SK-N-SH (cell line): ENCODE data around the gene NAA10.
A peak's percentile ranks its signal among the peaks of the same experiment; 100 is the strongest.

ENCODE experiments used
- CTCF ChIP-seq: fragments of 200-600 bp; sonication (generic); IDR thresholded peaks from 2 replicates; pipeline ENCODE4 v1.6.1; 2017; ENCODE audit warnings: antibody characterized with exemption, mild to moderate bottlenecking, moderate library complexity
- EP300 ChIP-seq, 2 experiments: IDR thresholded peaks; 2 replicates each; pipeline versions ENCODE4 v1.4.0 to v1.6.1; 2012; ENCODE audit warnings: borderline replicate concordance in 1 of 2, low read depth in 1 of 2, low read length in 1 of 2
- EZH2phosphoT487 ChIP-seq: fragments of 200-600 bp; sonication (generic); IDR thresholded peaks from 2 replicates; pipeline ENCODE4 v1.6.1; 2017; ENCODE audit warnings: low read depth, mixed run types, mild to moderate bottlenecking, antibody characterized with exemption, moderate library complexity, borderline replicate concordance
- JUND ChIP-seq: IDR thresholded peaks from 2 replicates; pipeline ENCODE4 v1.4.0; 2012
- MAX ChIP-seq: IDR thresholded peaks from 2 replicates; pipeline ENCODE4 v1.4.0; 2012; ENCODE audit warnings: low read depth
- NFIC ChIP-seq: IDR thresholded peaks from 2 replicates; pipeline ENCODE4 v1.4.0; 2012; ENCODE audit warnings: borderline replicate concordance
- NRF1 ChIP-seq: IDR thresholded peaks from 2 replicates; pipeline ENCODE4 v1.6.1; 2012; ENCODE audit warnings: low read depth, mild to moderate bottlenecking, low read length
- PBX3 ChIP-seq: IDR thresholded peaks from 2 replicates; pipeline ENCODE4; 2012
- POLR2AphosphoS5 ChIP-seq: IDR thresholded peaks from 2 replicates; pipeline ENCODE4 v1.6.1; 2012; ENCODE audit warnings: low read depth, low read length
- RCOR1 ChIP-seq: fragments of 150-350 bp; IDR thresholded peaks from 2 replicates; pipeline ENCODE4 v1.6.1; 2017; ENCODE audit warnings: antibody characterized with exemption, low read length
- RFX5 ChIP-seq: IDR thresholded peaks from 2 replicates; pipeline ENCODE4 v1.6.1; 2012; ENCODE audit warnings: mild to moderate bottlenecking, improper control_type of control experiment, low read length
- RXRA ChIP-seq: IDR thresholded peaks from 2 replicates; pipeline ENCODE4 v1.4.0; 2012; ENCODE audit warnings: low read depth, mild to moderate bottlenecking, borderline replicate concordance
- TAF1 ChIP-seq: IDR thresholded peaks from 2 replicates; pipeline ENCODE4 v1.6.1; 2012; ENCODE audit warnings: low read depth, mild to moderate bottlenecking, low read length, moderate library complexity, borderline replicate concordance
- ZBTB33 ChIP-seq: IDR thresholded peaks from 2 replicates; pipeline ENCODE4 v1.4.0; 2012; ENCODE audit warnings: low read depth, borderline replicate concordance

- TF ChIP-seq EZH2phosphoT487: no peak
- TF ChIP-seq CTCF: no peak
- no peak for TF ChIP-seq EP300 (IDR thresholded peaks at IDR 0.05; ENCODE audit: borderline replicate concordance in 1 of 2, low read depth in 1 of 2, low read length in 1 of 2)
- TF ChIP-seq JUND: no peak
- TF ChIP-seq RXRA: no peak
- no peak for TF ChIP-seq POLR2AphosphoS5
- TF ChIP-seq NFIC: no peak
- no peak for TF ChIP-seq PBX3
- no peak for TF ChIP-seq RFX5
- TF ChIP-seq ZBTB33: no peak
- no peak for TF ChIP-seq TAF1
- TF ChIP-seq MAX: peak; percentile 35; the same call in 1 of the 2 replicates
- no peak for TF ChIP-seq NRF1
- no peak for TF ChIP-seq RCOR1
Measured at GRCh38 chrX:153935326-153935851, 552 bp upstream of the NAA10 start.
